H1 (cell line): ENCODE results near the gene PNLDC1. TPM values are rescaled to one million over a fixed set of nuclear protein-coding genes. Genes with fewer than 3 reads are reported as not detected.

ENCODE experiments used
- BCL11A ChIP-seq, 2 experiments: IDR thresholded peaks; one replicate each; pipeline ENCODE4 v1.6.1; 2011; ENCODE audit warnings: low read depth in 2 of 2, low read length in 2 of 2, mild to moderate bottlenecking in 2 of 2
- CHD7 ChIP-seq: fragments of 300-600 bp; sonication (generic); IDR thresholded peaks from 2 replicates; pipeline ENCODE4 v1.7.1; 2012; ENCODE audit warnings: low read length, moderate library complexity, mild to moderate bottlenecking, inconsistent platforms; ENCODE audit not compliant: insufficient replicate concordance
- polyA plus RNA-seq, 7 experiments: library from polyadenylated mRNA; depleted of rRNA in 3 of 7; stranded (reverse) in 5 of 7; unstranded in 2 of 7; fragments of >200 nt in 5 of 7; fragments of 200-250 nt in 2 of 7; gene quantifications; 1 replicate in 5 of 7; 2 replicates in 1 of 7; 4 replicates in 1 of 7; pipeline versions ENCODE4 v1.2.1 to v1.2.3, GENCODE V29; 2011 to 2013; ENCODE audit warnings: missing spikeins in 2 of 7, mixed read lengths in 2 of 7
- total RNA-seq: library from RNA; stranded (reverse); fragmentation: NEBNext Ultra II Directional; extraction: Animal tissue kit (Norgen Biotek cat#: 25700); gene quantifications from 2 replicates; pipeline ENCODE4 v1.2.1, GENCODE V29; 2021

Gene PNLDC1
- total and polyA plus RNA-seq, 2 of the 8 experiments (the other 6 are each of a cell fraction or from before 2014, with no cell fraction given): 0.15 to 0.34 TPM

- TF ChIP-seq CHD7 (no peak), BCL11A (IDR thresholded peaks at IDR 0.05; ENCODE audit: low read depth in 2 of 2, low read length in 2 of 2) (no peak)
- TF ChIP-seq, all 59 proteins: peak for 0
Measured at GRCh38 chr6:159754401-159754800, 45.7 kb upstream of the PNLDC1 start (continued).
